Spleen (tissue), 7 donors: ENCODE measurements around the gene C16orf92.
A peak's percentile ranks its signal among the peaks of the same experiment; 100 is the strongest.

ENCODE experiments used
- CTCF ChIP-seq, 11 experiments: fragments of 200-600 bp in 7 of 11; fragments of 450-650 bp in 4 of 11; sonication (generic) in 4 of 11; IDR thresholded peaks in 8 of 11; conservative IDR thresholded peaks in 3 of 11; 1 replicate in 7 of 11; 2 replicates in 4 of 11; pipeline versions ENCODE4 v1.4.0 to v1.8.0; 2016 to 2021; ENCODE audit warnings: antibody characterized with exemption in 11 of 11, inconsistent platforms in 4 of 11, mild to moderate bottlenecking in 1 of 11
- POLR2A ChIP-seq, 3 donors: fragments of 450-650 bp; IDR thresholded peaks; one replicate each; pipeline ENCODE4 v1.5.1; 2017; ENCODE audit warnings: antibody characterized with exemption in 3 of 3, mild to moderate bottlenecking in 1 of 3
- donor health status: DM: no; HTN: no; CAD: no; lungs with moderate emphysema.
- donor health status: DM: no; HTN: no; CAD: no.
- donor health status: DM: no; HTN: no; CAD: no.

- TF ChIP-seq CTCF (IDR thresholded peaks at IDR 0.05 in 8 of 11, conservative IDR thresholded peaks at IDR 0.05 in 3 of 11): peak in 1 of 11 experiments; percentile 1
- no peak for TF ChIP-seq POLR2A (IDR thresholded peaks at IDR 0.05)
These were observed 43.2 kb downstream of the C16orf92 start for GRCh38 chr16:30065943-30066760.
